Erythroblast (primary cell): ENCODE measurements around the gene PIGS.

Experiments used
- GATA1 ChIP-seq: IDR thresholded peaks from 2 replicates; pipeline ENCODE4 v1.6.1; 2011; ENCODE audit warnings: low read depth, mild to moderate bottlenecking, control low read depth, low read length, moderate library complexity
- POLR2A ChIP-seq: IDR thresholded peaks from 2 replicates; pipeline ENCODE4 v1.6.1; 2011; ENCODE audit warnings: mild to moderate bottlenecking, low read length

- no peak for TF ChIP-seq POLR2A
- no peak for TF ChIP-seq GATA1
Measured at GRCh38 chr17:28511858-28512461, 59.4 kb downstream of the PIGS start.
